SH-SY5Y (cell line): ENCODE results near the gene NMD3.

Source experiments
- GATA2 ChIP-seq: IDR thresholded peaks from 2 replicates; pipeline ENCODE4 v1.6.1; 2011; ENCODE audit warnings: mild to moderate bottlenecking, low read depth, low read length
- GATA3 ChIP-seq: IDR thresholded peaks from 2 replicates; pipeline ENCODE4 v1.6.1; 2011; ENCODE audit warnings: low read depth, mild to moderate bottlenecking, low read length, moderate library complexity

GRCh38 chr3:161267646-161268045, 46.5 kb downstream of the NMD3 start:
- TF ChIP-seq GATA2 (no peak), GATA3 (no peak)
